GM12891 (cell line): ENCODE data around the gene STH.

ENCODE experiments used
- DNase-seq: peaks from one replicate; pipeline ENCODE4 v3.0.0; 2011; ENCODE audit warnings: low spot score; ENCODE audit not compliant: insufficient read length
- FAIRE-seq: peaks from 2 replicates; lab custom pipeline; 2011; peaks lifted over from hg19 to GRCh38; lab: Jason Lieb, UNC
- PAX5 ChIP-seq: IDR thresholded peaks from 2 replicates; pipeline ENCODE4 v1.6.1; 2011; ENCODE audit warnings: low read length, moderate library complexity, mild to moderate bottlenecking; ENCODE audit not compliant: insufficient read depth, severe bottlenecking
- POLR2A ChIP-seq: IDR thresholded peaks from 2 replicates; pipeline ENCODE4 v1.6.1; 2011; ENCODE audit warnings: low read depth, low read length, control low read depth
- POLR2AphosphoS5 ChIP-seq: IDR thresholded peaks from 2 replicates; pipeline ENCODE4 v1.6.1; 2011; ENCODE audit warnings: low read depth, low read length, control low read depth
- POU2F2 ChIP-seq: IDR thresholded peaks from 2 replicates; pipeline ENCODE4 v1.6.1; 2011; ENCODE audit warnings: low read depth, mild to moderate bottlenecking, control low read depth, low read length, moderate library complexity
- SPI1 ChIP-seq: IDR thresholded peaks from 2 replicates; pipeline ENCODE4 v1.6.1; 2011; ENCODE audit warnings: low read depth, low read length, control low read depth
- TAF1 ChIP-seq: IDR thresholded peaks from 2 replicates; pipeline ENCODE4 v1.6.1; 2011; ENCODE audit warnings: low read depth, low read length, control low read depth

Gene STH

DNA sequence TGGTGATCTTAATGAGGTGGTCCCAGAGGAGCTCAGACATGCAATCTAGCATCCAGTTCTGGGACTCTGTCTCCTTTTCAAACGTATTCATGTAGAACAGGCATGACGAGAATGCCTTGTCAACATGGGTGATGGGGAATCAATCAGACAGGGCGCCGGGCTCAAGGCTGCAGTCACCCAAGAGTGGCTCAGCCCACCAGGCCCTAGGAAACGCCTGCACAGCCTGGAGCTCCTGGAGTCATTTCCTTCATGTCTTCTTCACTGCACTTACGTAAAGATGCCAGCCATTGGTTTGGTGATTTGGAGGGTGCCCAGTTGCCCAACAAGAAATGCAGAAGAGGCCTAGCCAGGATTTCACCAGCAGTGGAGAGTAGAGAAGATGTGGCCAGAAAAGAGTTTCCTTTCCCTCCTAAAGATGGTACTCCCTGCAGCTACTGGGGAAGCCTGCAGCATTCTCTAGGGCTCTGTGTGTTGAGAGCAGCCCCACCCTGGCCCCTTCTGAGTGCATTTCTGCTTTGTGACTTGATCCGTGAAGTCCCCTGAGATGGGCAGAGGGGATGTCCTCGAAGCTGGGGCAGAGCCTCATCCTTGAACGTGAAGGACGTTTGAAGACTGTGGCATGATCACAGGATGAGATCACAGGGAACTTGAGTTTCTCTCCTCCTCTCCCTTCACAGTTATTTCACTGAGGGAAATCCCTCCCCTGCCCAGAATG lies 24.0 kb upstream of the STH start:
- DNase-seq (no peak), FAIRE-seq (no peak)
- TF ChIP-seq SPI1 = no peak
- no peak for TF ChIP-seq PAX5
- TF ChIP-seq POLR2A = no peak
- no peak for TF ChIP-seq POLR2AphosphoS5
- TF ChIP-seq TAF1 = no peak
- no peak for TF ChIP-seq POU2F2

DNA sequence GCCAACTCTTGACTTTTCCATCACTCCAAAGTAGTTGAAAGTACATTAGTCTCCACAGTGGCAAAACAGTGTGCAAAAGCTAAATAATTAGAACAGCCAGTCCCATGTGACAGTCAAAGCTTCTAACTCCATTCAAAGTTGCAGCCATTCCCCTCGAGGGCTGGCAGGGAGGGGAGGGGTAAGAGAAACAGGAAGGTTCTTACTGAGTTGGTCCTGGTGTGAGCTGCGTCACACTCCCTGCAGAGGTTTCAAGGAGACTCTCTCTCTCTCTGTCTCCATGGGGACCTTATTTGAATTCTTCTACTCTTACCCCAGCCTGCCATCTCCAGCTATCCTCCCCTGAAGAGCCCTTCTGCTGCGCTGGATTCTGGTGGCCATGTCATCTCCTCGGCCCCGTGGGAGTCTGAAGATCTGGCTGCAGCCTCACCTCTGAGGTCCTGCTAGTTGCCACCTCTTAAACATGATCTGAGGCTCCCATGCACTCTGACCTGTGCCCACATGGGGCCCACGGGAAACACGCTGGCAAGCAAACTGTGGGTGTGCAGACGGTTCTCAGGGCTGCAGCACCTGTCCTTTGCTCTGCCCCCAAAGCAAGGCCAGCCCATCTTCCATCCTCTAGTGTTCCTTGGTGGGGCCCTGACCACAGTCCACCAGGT lies 23.3 kb upstream of the STH start:
- TF ChIP-seq TAF1 = no peak
- no peak for TF ChIP-seq POLR2A
- no peak for TF ChIP-seq POU2F2
- TF ChIP-seq POLR2AphosphoS5 = no peak
- TF ChIP-seq SPI1 = no peak
- TF ChIP-seq PAX5 = no peak
- FAIRE-seq (no peak), DNase-seq (no peak)

DNA sequence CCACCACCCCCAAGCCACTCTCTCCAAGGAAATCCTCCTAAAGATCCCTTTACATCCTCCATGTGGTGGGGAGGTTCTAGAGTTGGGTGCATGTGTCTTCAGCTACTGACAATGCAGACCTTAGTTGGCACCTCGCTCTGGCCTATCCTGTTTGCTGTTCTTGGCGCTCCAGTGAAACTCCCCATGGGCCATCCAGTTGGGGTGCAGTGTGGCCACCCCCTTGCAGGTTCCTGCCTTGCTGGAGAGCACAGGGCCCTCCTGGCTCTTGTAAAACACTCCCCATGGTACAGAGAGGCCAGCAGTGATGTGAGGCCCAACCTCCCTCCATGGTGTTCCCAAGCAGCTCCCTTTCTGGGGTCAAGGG lies 22.7 kb upstream of the STH start:
- no peak for FAIRE-seq
- DNase-seq = no peak
- no peak for TF ChIP-seq SPI1
- TF ChIP-seq POU2F2 = no peak

DNA sequence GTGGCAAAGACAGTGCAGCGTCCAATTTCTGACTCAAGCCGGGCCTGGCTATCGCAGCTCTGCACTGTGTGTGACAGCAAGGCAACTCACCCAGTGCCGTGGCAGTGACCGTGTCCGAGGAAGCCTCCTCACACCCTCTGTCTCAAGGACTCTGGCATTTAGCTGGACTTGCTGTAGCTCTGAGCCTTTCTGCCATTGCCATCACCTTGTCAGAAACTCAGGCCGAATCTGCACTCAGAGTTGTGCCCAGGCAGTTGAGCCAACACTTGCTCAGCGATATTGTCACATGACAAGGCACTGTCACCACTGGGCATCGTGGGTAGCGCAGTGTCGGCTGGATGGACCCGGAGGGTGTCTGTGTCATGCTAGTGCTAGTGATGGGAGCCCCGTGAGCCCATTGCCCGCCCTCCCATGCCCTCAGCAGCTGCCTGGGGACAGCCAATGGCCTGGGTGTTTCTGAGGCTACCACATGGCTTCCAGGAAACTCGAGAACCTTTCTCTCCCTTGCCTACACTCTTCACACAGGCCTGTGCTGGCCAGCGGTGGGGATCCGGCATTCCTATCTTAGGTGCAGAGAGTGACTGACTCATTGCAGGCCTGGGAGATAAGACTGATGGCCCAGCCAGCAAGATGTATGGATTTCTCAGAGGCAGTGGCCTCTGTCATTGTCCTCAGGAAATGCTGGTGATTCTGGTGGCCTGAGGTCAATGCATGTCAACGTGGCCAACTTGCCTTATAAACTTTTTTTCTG lies 22.1 kb upstream of the STH start:
- FAIRE-seq (no peak), DNase-seq (no peak)
- TF ChIP-seq POU2F2 (no peak), SPI1 (no peak), POLR2A (no peak), POLR2AphosphoS5 (no peak), TAF1 (no peak), PAX5 (no peak)

DNA sequence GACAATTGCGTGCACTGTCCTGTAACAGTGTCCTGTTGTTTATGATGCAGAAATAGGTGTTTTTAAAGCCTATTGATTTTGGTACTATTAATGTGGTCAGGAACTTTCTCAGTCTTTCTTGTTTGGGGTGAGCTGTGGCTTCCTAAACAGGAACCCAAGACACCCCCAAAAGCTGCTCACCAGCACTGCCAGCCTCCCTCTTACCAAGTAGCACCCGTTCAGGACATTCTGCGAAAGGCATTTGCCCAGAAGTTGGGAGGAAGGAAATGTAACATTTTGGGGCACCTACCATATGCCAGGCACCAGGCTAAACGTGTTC lies 21.6 kb upstream of the STH start:
- TF ChIP-seq POLR2A (no peak), SPI1 (no peak), TAF1 (no peak), POU2F2 (no peak), POLR2AphosphoS5 (no peak), PAX5 (no peak)
- no peak for DNase-seq
- no peak for FAIRE-seq

DNA sequence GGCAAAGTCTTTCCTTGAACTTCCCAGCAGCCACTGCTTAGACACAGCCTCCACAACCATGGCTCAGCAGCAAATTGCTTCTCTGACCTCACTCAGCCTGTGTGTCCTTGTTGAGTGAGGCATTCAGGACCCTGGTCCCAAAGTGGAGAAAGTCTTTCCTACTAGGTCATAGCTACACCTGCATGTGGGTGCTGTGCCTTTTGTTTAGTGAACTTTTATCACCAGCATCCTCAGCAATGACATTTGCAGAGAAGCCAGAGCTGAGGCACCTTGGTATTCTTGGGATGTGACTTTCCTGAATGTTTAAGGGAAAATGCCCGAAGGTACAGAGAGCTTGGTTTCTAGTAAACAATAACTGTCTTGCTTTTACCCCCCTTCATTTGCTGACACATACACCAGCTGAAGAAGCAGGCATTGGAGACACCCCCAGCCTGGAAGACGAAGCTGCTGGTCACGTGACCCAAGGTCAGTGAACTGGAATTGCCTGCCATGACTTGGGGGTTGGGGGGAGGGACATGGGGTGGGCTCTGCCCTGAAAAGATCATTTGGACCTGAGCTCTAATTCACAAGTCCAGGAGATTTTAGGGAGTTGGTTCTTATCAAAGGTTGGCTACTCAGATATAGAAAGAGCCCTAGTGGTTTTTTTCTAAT lies 20.9 kb upstream of the STH start:
- no peak for DNase-seq
- no peak for TF ChIP-seq TAF1
- TF ChIP-seq SPI1 = no peak
- TF ChIP-seq PAX5 = no peak
- TF ChIP-seq POLR2AphosphoS5 = no peak
- no peak for TF ChIP-seq POLR2A
- TF ChIP-seq POU2F2 = no peak
- FAIRE-seq = no peak

DNA sequence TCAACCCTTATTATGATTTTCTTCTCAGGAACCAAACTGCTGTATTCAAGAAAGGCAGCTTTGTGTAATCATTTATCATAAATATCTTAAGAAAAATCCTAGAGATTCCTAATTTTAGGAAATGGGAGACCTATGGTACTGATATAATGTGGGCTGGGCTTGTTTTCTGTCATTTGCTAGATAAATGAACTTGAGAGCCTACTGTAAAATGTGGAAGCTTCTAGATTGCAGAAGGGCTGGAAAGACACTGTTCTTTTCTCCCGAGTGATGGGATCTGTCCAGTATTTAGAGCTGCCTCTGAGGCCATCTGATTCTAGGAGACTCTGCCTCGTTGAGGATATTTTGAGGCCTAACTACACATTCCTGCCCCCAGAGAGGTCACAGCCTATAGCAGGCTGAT lies 19.9 kb upstream of the STH start:
- TF ChIP-seq POLR2A (no peak), PAX5 (no peak), SPI1 (no peak), TAF1 (no peak), POU2F2 (no peak), POLR2AphosphoS5 (no peak)
- DNase-seq (no peak), FAIRE-seq (no peak)

DNA sequence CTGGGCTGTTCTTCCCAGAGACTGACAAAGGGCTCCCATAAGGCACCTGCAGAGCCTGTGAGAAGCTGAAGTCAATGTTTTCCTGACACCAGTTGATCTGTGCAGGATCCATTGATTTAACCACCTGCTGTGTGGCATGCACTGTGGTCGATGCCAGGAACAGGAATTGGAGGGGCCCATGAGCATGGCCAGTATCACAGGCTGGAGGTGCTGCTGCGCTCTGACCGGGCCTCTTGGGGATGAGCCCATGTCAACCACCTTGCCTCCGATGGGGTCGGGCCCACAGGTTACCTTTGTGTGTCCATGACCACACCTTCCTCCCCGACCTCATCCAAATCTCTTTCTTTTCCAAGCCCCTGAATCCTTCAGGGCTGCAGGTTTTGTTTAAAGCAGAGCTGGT lies 18.2 kb upstream of the STH start:
- no peak for FAIRE-seq
- TF ChIP-seq POLR2A (no peak), POLR2AphosphoS5 (no peak), SPI1 (no peak), PAX5 (no peak), TAF1 (no peak)
- no peak for DNase-seq

DNA sequence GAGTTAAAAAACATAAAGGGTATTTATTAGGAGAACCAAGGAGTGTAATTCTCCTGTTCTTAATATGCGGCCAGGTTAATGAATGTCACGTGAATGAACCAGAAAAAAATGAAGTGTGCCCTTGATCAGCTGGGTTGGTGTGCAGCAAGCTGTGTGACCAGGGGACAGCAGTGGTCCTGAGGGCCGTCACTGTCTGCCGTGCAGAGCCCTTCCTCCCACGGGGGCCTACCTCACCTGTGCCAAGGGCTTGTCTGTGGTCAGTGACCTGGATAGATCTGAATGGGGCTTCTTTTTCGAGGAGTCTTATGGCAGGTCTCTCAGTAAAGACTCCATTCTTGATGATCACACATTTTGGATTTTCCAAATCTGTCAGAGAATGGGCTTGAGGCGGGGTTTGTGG lies 17.7 kb upstream of the STH start:
- DNase-seq (no peak), FAIRE-seq (no peak)
- no peak for TF ChIP-seq POU2F2
- no peak for TF ChIP-seq PAX5
- TF ChIP-seq SPI1 = no peak
- no peak for TF ChIP-seq TAF1
- TF ChIP-seq POLR2AphosphoS5 = no peak
- TF ChIP-seq POLR2A = no peak

DNA sequence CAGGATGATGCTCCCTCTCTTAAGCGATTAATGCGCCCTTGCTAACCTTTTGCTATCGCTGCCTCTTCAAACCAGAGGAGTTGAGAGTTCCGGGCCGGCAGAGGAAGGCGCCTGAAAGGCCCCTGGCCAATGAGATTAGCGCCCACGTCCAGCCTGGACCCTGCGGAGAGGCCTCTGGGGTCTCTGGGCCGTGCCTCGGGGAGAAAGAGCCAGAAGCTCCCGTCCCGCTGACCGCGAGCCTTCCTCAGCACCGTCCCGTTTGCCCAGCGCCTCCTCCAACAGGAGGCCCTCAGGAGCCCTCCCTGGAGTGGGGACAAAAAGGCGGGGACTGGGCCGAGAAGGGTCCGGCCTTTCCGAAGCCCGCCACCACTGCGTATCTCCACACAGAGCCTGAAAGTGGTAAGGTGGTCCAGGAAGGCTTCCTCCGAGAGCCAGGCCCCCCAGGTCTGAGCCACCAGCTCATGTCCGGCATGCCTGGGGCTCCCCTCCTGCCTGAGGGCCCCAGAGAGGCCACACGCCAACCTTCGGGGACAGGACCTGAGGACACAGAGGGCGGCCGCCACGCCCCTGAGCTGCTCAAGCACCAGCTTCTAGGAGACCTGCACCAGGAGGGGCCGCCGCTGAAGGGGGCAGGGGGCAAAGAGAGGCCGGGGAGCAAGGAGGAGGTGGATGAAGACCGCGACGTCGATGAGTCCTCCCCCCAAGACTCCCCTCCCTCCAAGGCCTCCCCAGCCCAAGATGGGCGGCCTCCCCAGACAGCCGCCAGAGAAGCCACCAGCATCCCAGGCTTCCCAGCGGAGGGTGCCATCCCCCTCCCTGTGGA lies 16.0 kb upstream of the STH start:
- TF ChIP-seq POU2F2 = no peak
- no peak for TF ChIP-seq TAF1
- no peak for TF ChIP-seq SPI1
- TF ChIP-seq PAX5 = no peak
- no peak for TF ChIP-seq POLR2AphosphoS5
- TF ChIP-seq POLR2A = no peak
- DNase-seq (no peak), FAIRE-seq (no peak)
